IMR-90 (cell line): ENCODE results near the gene KCTD8. TPM values are rescaled to one million over a fixed set of nuclear protein-coding genes. Genes with fewer than 3 reads are reported as not detected.

Experiments
- ATAC-seq: fragments of 200-7000 bp; cut with Tn5 transposase; 2 replicates; pipeline ENCODE4 v1.9.1; 2020; ENCODE audit warnings: low read depth, mild to moderate bottlenecking, moderate library complexity
- BruUV-seq: library from RNA; stranded (reverse); fragments of 400-500 nt; replicated peaks from 2 replicates; lab custom pipeline; 2021; lab: Mats Ljungman, UMichigan
- CTCF ChIA-PET: fragments of 300-600 bp; formaldehyde crosslinking; extraction: SDS; loops from one replicate; lab custom pipeline; 2021; ENCODE audit warnings: antibody characterized with exemption; lab: Yijun Ruan, JAX
- POLR2A ChIA-PET: fragments of 300-600 bp; sonication (Branson Sonifier 250); formaldehyde crosslinking; loops from one replicate; lab custom pipeline; 2022; ENCODE audit warnings: antibody characterized with exemption; ENCODE audit not compliant: unreplicated experiment; lab: Charles Lee
- DNase-seq: peaks from one replicate; pipeline ENCODE4 v3.0.0; 2013
- H2AFZ ChIP-seq: replicated peaks from 2 replicates; pipeline ENCODE3; 2013; ENCODE audit warnings: low read length, mild to moderate bottlenecking; ENCODE audit not compliant: poor library complexity
- H2AK5ac ChIP-seq: 2 replicates; pipeline ENCODE4 v1.6.1; 2013; ENCODE audit warnings: low read depth, low read length, inconsistent platforms
- H2AK9ac ChIP-seq: replicated peaks from 2 replicates; pipeline ENCODE3; 2013; ENCODE audit warnings: mild to moderate bottlenecking, low read depth, low read length, moderate library complexity; ENCODE audit not compliant: poor library complexity
- H2BK120ac ChIP-seq: 2 replicates; pipeline ENCODE4 v1.6.1; 2013; ENCODE audit warnings: low read depth, low read length, inconsistent platforms
- H2BK15ac ChIP-seq: 3 replicates; pipeline ENCODE4 v1.6.1; 2013; ENCODE audit warnings: low read depth, low read length, inconsistent platforms
- H2BK20ac ChIP-seq: 2 replicates; pipeline ENCODE4 v1.6.1; 2013; ENCODE audit warnings: low read depth, mild to moderate bottlenecking, inconsistent platforms, low read length, moderate library complexity
- H2BK5ac ChIP-seq: 2 replicates; pipeline ENCODE4 v1.6.1; 2013; ENCODE audit warnings: mild to moderate bottlenecking, low read depth, low read length, inconsistent platforms; ENCODE audit not compliant: poor library complexity, severe bottlenecking
- H3K14ac ChIP-seq: replicated peaks from 2 replicates; pipeline ENCODE4 v1.6.1; 2013; ENCODE audit warnings: low read depth, low read length, inconsistent platforms
- H3K18ac ChIP-seq: 2 replicates; pipeline ENCODE4 v1.6.1; 2013; ENCODE audit warnings: low read depth, low read length, control low read depth
- H3K23ac ChIP-seq: 2 replicates; pipeline ENCODE4 v1.6.1; 2013; ENCODE audit warnings: low read depth, low read length, inconsistent platforms
- H3K27ac ChIP-seq: 2 replicates; pipeline ENCODE4 v1.5.1; 2013; ENCODE audit warnings: mild to moderate bottlenecking, control low read depth, low read length; ENCODE audit not compliant: insufficient read depth
- H3K27me3 ChIP-seq: 2 replicates; pipeline ENCODE4 v1.6.1; 2013; ENCODE audit warnings: low read length; ENCODE audit not compliant: control insufficient read depth, insufficient read depth
- H3K36me3 ChIP-seq: 2 replicates; pipeline ENCODE4 v1.6.1; 2013; ENCODE audit warnings: low read length, mixed read lengths; ENCODE audit not compliant: control insufficient read depth, insufficient read depth
- H3K4ac ChIP-seq: 2 replicates; pipeline ENCODE4 v1.6.1; 2013; ENCODE audit warnings: low read depth, low read length, inconsistent platforms
- H3K4me1 ChIP-seq: 2 replicates; pipeline ENCODE4 v1.6.1; 2013; ENCODE audit warnings: low read length, mixed read lengths; ENCODE audit not compliant: control insufficient read depth, insufficient read depth
- H3K4me2 ChIP-seq: 2 replicates; pipeline ENCODE4 v1.6.1; 2013; ENCODE audit warnings: low read depth, mild to moderate bottlenecking, control low read depth, low read length, moderate library complexity
- H3K4me3 ChIP-seq: 2 replicates; pipeline ENCODE4 v1.5.1; 2013; ENCODE audit warnings: low read depth, mild to moderate bottlenecking, control low read depth, low read length, moderate library complexity; ENCODE audit not compliant: insufficient read depth
- H3K56ac ChIP-seq: 2 replicates; pipeline ENCODE4 v1.6.1; 2013; ENCODE audit warnings: low read length, inconsistent platforms; ENCODE audit not compliant: insufficient read depth; ENCODE audit errors: extremely low read depth
- H3K79me1 ChIP-seq, 2 experiments: 2 replicates each; pipeline ENCODE4 v1.6.1; 2013; ENCODE audit warnings: low read length in 2 of 2, inconsistent platforms in 1 of 2, low read depth in 1 of 2
- H3K9ac ChIP-seq: 2 replicates; pipeline ENCODE4 v1.6.1; 2013; ENCODE audit warnings: low read depth, low read length, control low read depth
- H3K9me1 ChIP-seq: 2 replicates; pipeline ENCODE4 v1.6.1; 2013; ENCODE audit warnings: low read length, inconsistent platforms; ENCODE audit not compliant: insufficient read depth
- H3K9me3 ChIP-seq: 2 replicates; pipeline ENCODE4 v1.6.1; 2013; ENCODE audit warnings: low read length; ENCODE audit not compliant: control insufficient read depth, insufficient read depth
- H4K20me1 ChIP-seq: 2 replicates; pipeline ENCODE4 v1.6.1; 2013; ENCODE audit warnings: low read length, inconsistent platforms; ENCODE audit not compliant: insufficient read depth
- H4K5ac ChIP-seq: 2 replicates; pipeline ENCODE4 v1.6.1; 2013; ENCODE audit warnings: mild to moderate bottlenecking, low read depth, low read length, control low read depth
- H4K8ac ChIP-seq, 2 experiments: 2 replicates each; pipeline ENCODE4 v1.6.1; 2013; ENCODE audit warnings: low read depth in 2 of 2, low read length in 2 of 2, control low read depth in 1 of 2, inconsistent platforms in 1 of 2
- H4K91ac ChIP-seq: 2 replicates; pipeline ENCODE4 v1.6.1; 2013; ENCODE audit warnings: low read depth, low read length, inconsistent platforms; ENCODE audit not compliant: insufficient read depth
- BHLHE40 ChIP-seq: fragments of 150-350 bp; IDR thresholded peaks from 2 replicates; pipeline ENCODE4 v1.6.1; 2016; ENCODE audit warnings: mild to moderate bottlenecking, low read depth, low read length
- CEBPB ChIP-seq: IDR thresholded peaks from 2 replicates; pipeline ENCODE4 v1.6.1; 2012; ENCODE audit warnings: low read depth, low read length, improper control_type of control experiment
- CHD1 ChIP-seq: IDR thresholded peaks from 2 replicates; pipeline ENCODE4 v1.6.1; 2012; ENCODE audit warnings: low read depth, low read length, improper control_type of control experiment
- CTCF ChIP-seq: conservative IDR thresholded peaks from 2 replicates; pipeline ENCODE4 v1.5.1; 2012; ENCODE audit warnings: mild to moderate bottlenecking, low read depth, low read length, improper control_type of control experiment
- ELK1 ChIP-seq: fragments of 150-350 bp; IDR thresholded peaks from 2 replicates; pipeline ENCODE4 v1.6.1; 2016; ENCODE audit warnings: low read depth, mild to moderate bottlenecking, low read length, moderate library complexity, borderline replicate concordance
- MAFK ChIP-seq: IDR thresholded peaks from 2 replicates; pipeline ENCODE4 v1.6.1; 2012; ENCODE audit warnings: low read depth, low read length, improper control_type of control experiment
- MAZ ChIP-seq: IDR thresholded peaks from 2 replicates; pipeline ENCODE4 v1.6.1; 2012; ENCODE audit warnings: low read depth, mild to moderate bottlenecking, low read length, improper control_type of control experiment, moderate library complexity, borderline replicate concordance
- MXI1 ChIP-seq: IDR thresholded peaks from 2 replicates; pipeline ENCODE4 v1.6.1; 2012; ENCODE audit warnings: low read depth, mild to moderate bottlenecking, low read length, moderate library complexity, borderline replicate concordance
- POLR2A ChIP-seq: IDR thresholded peaks from 2 replicates; pipeline ENCODE4 v1.6.1; 2012; ENCODE audit warnings: mild to moderate bottlenecking, low read depth, low read length
- RFX5 ChIP-seq: IDR thresholded peaks from 2 replicates; pipeline ENCODE4 v1.8.0; 2012; ENCODE audit warnings: low read depth, mild to moderate bottlenecking, low read length, moderate library complexity
- SMC3 ChIP-seq: fragments of 150-350 bp; IDR thresholded peaks from 2 replicates; pipeline ENCODE4 v1.6.1; 2016; ENCODE audit warnings: low read depth, mild to moderate bottlenecking, antibody characterized with exemption, low read length, moderate library complexity
- USF2 ChIP-seq: fragments of 150-350 bp; IDR thresholded peaks from 2 replicates; pipeline ENCODE4 v1.6.1; 2017; ENCODE audit warnings: mild to moderate bottlenecking, antibody characterized with exemption, low read length, low read depth
- WGBS, 2 experiments: methylation state at CpG; one replicate each; pipeline versions ENCODE4 v1.1.5 to v1.1.7; 2013; ENCODE audit warnings: missing lambda C conversion rate in 2 of 2; ENCODE audit not compliant: insufficient read length in 1 of 2; ENCODE audit errors: extremely low coverage in 2 of 2; 5-methylcytosine and 5-hydroxymethylcytosine counted together
- dilution Hi-C: fragments of 300-500 bp; cut with HindIII; formaldehyde crosslinking; loops from one replicate; pipeline ENCODE4 v1.14.3; 2018; ENCODE audit warnings: low sequenced_read_pairs; ENCODE audit not compliant: unreplicated experiment
- in situ Hi-C: fragments of 300-500 bp; cut with MboI; formaldehyde crosslinking; loops from 3 replicates; pipeline ENCODE4 v1.14.3; 2019; ENCODE audit warnings: low sequenced_read_pairs, inconsistent platforms, mixed read lengths
- intact Hi-C: fragments of 100-400 bp; cut with micrococcal nuclease; formaldehyde crosslinking; loops from 2 replicates; pipeline ENCODE4 v1.10.0; 2022
- polyA plus RNA-seq, 3 experiments: library from polyadenylated mRNA; depleted of rRNA; stranded (reverse); fragments of >200 nt; gene quantifications; 2 replicates each; pipeline ENCODE4 v1.2.3, GENCODE V29; 2012; ENCODE audit warnings: low replicate concordance in 1 of 3
- total RNA-seq: library from RNA; depleted of rRNA; stranded (reverse); fragments of >200 nt; gene quantifications from 2 replicates; pipeline ENCODE4 v1.2.3, GENCODE V29; 2012

The KCTD8 gene
- total and polyA plus RNA-seq, 2 of the 4 experiments (the other 2 are of a cell fraction) = 0.03 TPM; not detected in 1

- Histone ChIP-seq H3K4me3 (no peak overlapping the region), H3K4me1 (no peaks in the 10 kb centered on the region), H3K14ac (no peak overlapping the region), H3K9me3 (peaks cover 6% of the 10 kb centered on the region; the same call in 1 of the 2 replicates), H3K9me1 (no peaks in the 10 kb centered on the region), H4K91ac (no peak overlapping the region), H2BK20ac (no peak overlapping the region), H4K5ac (no peak overlapping the region), H2BK120ac (no peak overlapping the region), H3K79me1 (no peaks in the 10 kb centered on the region), H2AK9ac (no peak overlapping the region), H4K8ac (no peak overlapping the region), H3K27ac (no peak overlapping the region), H3K4me2 (no peak overlapping the region), H2BK5ac (no peak overlapping the region), H2BK15ac (no peak overlapping the region), H3K36me3 (no peaks in the 10 kb centered on the region), H3K27me3 (peaks cover 23% of the 10 kb centered on the region), H2AFZ (peak overlapping the region; percentile 59), H3K23ac (no peak overlapping the region), H3K18ac (no peak overlapping the region), H2AK5ac (no peak overlapping the region), H3K56ac (no peak overlapping the region), H3K9ac (no peak overlapping the region), H4K20me1 (no peaks in the 10 kb centered on the region), H3K4ac (no peak overlapping the region)
- POLR2A ChIA-PET = no interaction called here
- WGBS, 2 experiments = 2% methylated on average over 16 of the region's 32 CpGs; no CpG with 5 or more reads in 1 of the 2 experiments
- BruUV-seq = no TSS peak
- TF ChIP-seq CHD1 (no peak), CTCF (no peak), MXI1 (no peak), RFX5 (no peak), USF2 (no peak), BHLHE40 (no peak), ELK1 (no peak), MAFK (no peak), CEBPB (no peak), SMC3 (no peak), MAZ (no peak), POLR2A (no peak)
- in situ Hi-C loops = no loop called here
- ATAC-seq (no peak), DNase-seq (no peak)
- intact Hi-C loops = no loop called here
- CTCF ChIA-PET = no interaction called here
- dilution Hi-C loops = no loop called here
These were observed 1.6 kb downstream of the KCTD8 start for GRCh38 chr4:44446801-44447562.
